Endothelial cell of umbilical vein (primary cell): Measurements from ENCODE around the gene RUNDC3A. TPM values are rescaled to one million over a fixed set of nuclear protein-coding genes. Genes with fewer than 3 reads are reported as not detected.

ENCODE experiments used
- BruUV-seq: library from RNA; stranded (reverse); fragments of 400-500 nt; replicated peaks from 2 replicates; lab custom pipeline; 2021; lab: Mats Ljungman, UMichigan
- CTCF ChIA-PET: fragments of 300-600, 350-600 bp; sonication (Branson Sonifier 250); formaldehyde crosslinking; loops from one replicate; lab custom pipeline; 2021; ENCODE audit warnings: antibody characterized with exemption, inconsistent platforms; lab: Charles Lee
- POLR2A ChIA-PET: fragments of 300-600, 350-600 bp; sonication (Branson Sonifier 250); formaldehyde crosslinking; loops from one replicate; lab custom pipeline; 2021; ENCODE audit warnings: antibody characterized with exemption, inconsistent platforms; lab: Charles Lee
- DNase-seq: peaks from one replicate; pipeline ENCODE4 v3.0.0-alpha.2; 2011; ENCODE audit warnings: low read depth, low spot score
- FAIRE-seq: peaks from 2 replicates; lab custom pipeline; 2011; peaks lifted over from hg19 to GRCh38; lab: Jason Lieb, UNC
- H2AFZ ChIP-seq: 2 replicates; pipeline ENCODE4 v1.6.0; 2012; ENCODE audit warnings: low read depth, low read length, control low read depth, inconsistent platforms
- H3K27ac ChIP-seq: 2 replicates; pipeline ENCODE4 v1.5.1; 2011; ENCODE audit warnings: low read depth, mild to moderate bottlenecking, control low read depth, low read length, moderate library complexity; ENCODE audit not compliant: insufficient read depth
- H3K27me3 ChIP-seq, 2 experiments: 2 replicates each; pipeline versions ENCODE4 v1.6.0 to v1.6.1; 2011; ENCODE audit warnings: low read length in 2 of 2, mixed read lengths in 1 of 2; ENCODE audit not compliant: control insufficient read depth in 2 of 2, insufficient read depth in 2 of 2
- H3K36me3 ChIP-seq, 2 experiments: 2 replicates in 1 of 2; 3 replicates in 1 of 2; pipeline ENCODE4 v1.5.1; 2011; ENCODE audit warnings: low read length in 2 of 2, mild to moderate bottlenecking in 1 of 2, moderate library complexity in 1 of 2; ENCODE audit not compliant: control insufficient read depth in 2 of 2, insufficient read depth in 2 of 2; ENCODE audit errors: extremely low read depth in 1 of 2
- H3K4me1 ChIP-seq: 3 replicates; pipeline ENCODE4 v1.5.1; 2011; ENCODE audit warnings: mild to moderate bottlenecking, low read length; ENCODE audit not compliant: control insufficient read depth, insufficient read depth; ENCODE audit errors: extremely low read depth
- H3K4me2 ChIP-seq: 2 replicates; pipeline ENCODE4 v1.6.1; 2011; ENCODE audit warnings: low read length, control low read depth, mixed read lengths; ENCODE audit not compliant: insufficient read depth
- H3K4me3 ChIP-seq, 3 experiments: fragments of 200-600 bp in 1 of 3; sonication (generic), shearing (Covaris generic) in 1 of 3; replicated peaks in 1 of 3; 2 replicates each; pipeline ENCODE4 v1.5.1; 2011 to 2016; ENCODE audit warnings: control low read depth in 3 of 3, low read length in 3 of 3, mild to moderate bottlenecking in 2 of 3, inconsistent platforms in 1 of 3, low read depth in 1 of 3, moderate library complexity in 1 of 3; ENCODE audit not compliant: insufficient read depth in 1 of 3
- H3K79me2 ChIP-seq: 2 replicates; pipeline ENCODE4 v1.6.0; 2012; ENCODE audit warnings: low read length, inconsistent platforms; ENCODE audit not compliant: control insufficient read depth, insufficient read depth
- H3K9ac ChIP-seq: replicated peaks from 2 replicates; pipeline ENCODE3; 2011; ENCODE audit warnings: low read length, control low read depth; ENCODE audit not compliant: insufficient read depth; ENCODE audit errors: extremely low read depth
- H3K9me1 ChIP-seq: replicated peaks from 3 replicates; pipeline ENCODE4 v1.6.0; 2011; ENCODE audit warnings: mild to moderate bottlenecking, low read length; ENCODE audit not compliant: control insufficient read depth, insufficient read depth; ENCODE audit errors: extremely low read depth
- H3K9me3 ChIP-seq: replicated peaks from 2 replicates; pipeline ENCODE4 v1.5.1; 2012; ENCODE audit warnings: low read length, inconsistent platforms; ENCODE audit not compliant: control insufficient read depth, insufficient read depth
- H4K20me1 ChIP-seq: replicated peaks from 2 replicates; pipeline ENCODE3; 2011; ENCODE audit warnings: mild to moderate bottlenecking, low read length; ENCODE audit not compliant: control insufficient read depth, insufficient read depth; ENCODE audit errors: extremely low read depth
- CTCF ChIP-seq, 2 donors: IDR thresholded peaks; 1 replicate in 1 of 2; 2 replicates in 1 of 2; pipeline ENCODE4 v1.5.1; 2011; ENCODE audit warnings: low read length in 2 of 2, mild to moderate bottlenecking in 2 of 2, moderate library complexity in 2 of 2, control low read depth in 1 of 2, inconsistent platforms in 1 of 2, low read depth in 1 of 2; ENCODE audit not compliant: insufficient read depth in 1 of 2; ENCODE audit errors: extremely low read depth in 1 of 2
- EZH2 ChIP-seq: IDR thresholded peaks from 2 replicates; pipeline ENCODE4 v1.6.1; 2012; ENCODE audit warnings: borderline replicate concordance, low read depth, mild to moderate bottlenecking, moderate library complexity, low read length, inconsistent platforms; ENCODE audit not compliant: severe bottlenecking
- FOS ChIP-seq: IDR thresholded peaks from 2 replicates; pipeline ENCODE4 v1.6.1; 2011; ENCODE audit warnings: mild to moderate bottlenecking, low read length, moderate library complexity, borderline replicate concordance; ENCODE audit not compliant: insufficient read depth
- GATA2 ChIP-seq: IDR thresholded peaks from 2 replicates; pipeline ENCODE4 v1.7.0; 2011; ENCODE audit warnings: low read depth, mild to moderate bottlenecking, moderate library complexity, mixed read lengths, low read length; ENCODE audit not compliant: insufficient read length, insufficient read depth
- JUN ChIP-seq: IDR thresholded peaks from 2 replicates; pipeline ENCODE4 v1.6.1; 2011; ENCODE audit warnings: borderline replicate concordance, low read depth; ENCODE audit not compliant: insufficient read length, insufficient read depth
- MYC ChIP-seq: IDR thresholded peaks from one replicate; pipeline ENCODE4 v1.6.1; 2011; ENCODE audit warnings: mild to moderate bottlenecking, low read depth, low read length
- POLR2A ChIP-seq: IDR thresholded peaks from 2 replicates; pipeline ENCODE4 v1.6.1; 2012; ENCODE audit warnings: low read depth, mild to moderate bottlenecking, control low read depth, low read length
- POLR2AphosphoS5 ChIP-seq: IDR thresholded peaks from 2 replicates; pipeline ENCODE4 v1.6.1; 2012; ENCODE audit warnings: low read depth, mild to moderate bottlenecking, control low read depth, low read length, moderate library complexity; ENCODE audit not compliant: insufficient read depth
- dilution Hi-C: fragments of 300-500 bp; cut with MboI; formaldehyde crosslinking; loops from one replicate; pipeline ENCODE4 v1.15.0; 2019; ENCODE audit warnings: low sequenced_read_pairs; ENCODE audit not compliant: extremely low pct_ligation_motif_present
- intact Hi-C: fragments of 100-400 bp; cut with micrococcal nuclease; formaldehyde crosslinking; loops from one replicate; pipeline ENCODE4 v1.10.0; 2022
- polyA plus RNA-seq, 4 experiments: library from polyadenylated mRNA; depleted of rRNA in 3 of 4; stranded (reverse) in 3 of 4; unstranded in 1 of 4; fragments of >200 nt; gene quantifications; 2 replicates each; pipeline versions ENCODE4 v1.2.1 to v1.2.3, GENCODE V29; 2011 to 2012; ENCODE audit warnings: missing spikeins in 1 of 4
- total RNA-seq: library from RNA; stranded (reverse); gene quantifications from 2 replicates; pipeline ENCODE4 v1.2.3, GENCODE V29; 2021
- TF ChIP-seq, protein P1 (sequence below): IDR thresholded peaks from 2 replicates; pipeline ENCODE4 v1.6.1; 2011; ENCODE audit not compliant: insufficient read depth, insufficient read length

RUNDC3A gene
- total and polyA plus RNA-seq, 2 donors (not counting 3 experiments of a cell fraction or from before 2014, with no cell fraction given): 0.12 TPM; not detected in 1

DNA sequence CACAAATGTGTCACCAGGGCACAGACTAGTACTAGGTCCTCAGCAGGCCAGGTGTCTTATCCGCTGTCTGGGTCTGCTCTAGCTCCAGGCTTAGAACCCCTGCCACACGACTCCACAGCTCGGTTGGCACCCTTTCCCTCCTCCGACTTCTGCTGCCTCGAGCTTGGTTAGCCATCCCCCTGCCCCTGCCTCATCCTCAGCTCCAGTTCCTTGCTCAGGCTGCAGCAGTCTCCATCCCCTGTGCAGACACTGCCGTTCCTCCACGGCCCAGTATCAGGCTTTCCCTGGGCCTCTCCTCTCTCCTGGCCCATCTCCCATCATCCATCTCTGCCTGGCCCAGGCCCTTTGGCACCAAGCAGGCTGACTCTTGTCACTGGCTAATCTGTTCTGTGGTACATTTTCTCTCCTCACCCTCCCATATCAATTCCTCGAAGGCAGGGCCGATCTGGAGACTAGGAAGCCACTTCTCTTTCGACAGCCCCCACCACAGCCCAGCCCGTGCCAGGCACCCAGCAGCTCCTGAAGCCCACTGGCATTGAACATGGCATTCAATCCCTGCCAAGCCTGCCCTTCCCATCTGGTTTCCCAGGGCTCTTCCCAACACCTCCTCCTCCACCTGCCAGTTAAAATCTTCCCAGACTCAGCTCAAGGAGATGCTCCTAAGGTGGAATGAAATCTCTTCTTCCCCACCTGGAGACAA is 35.3 kb downstream of the RUNDC3A start:
- TF ChIP-seq, protein P1, sequence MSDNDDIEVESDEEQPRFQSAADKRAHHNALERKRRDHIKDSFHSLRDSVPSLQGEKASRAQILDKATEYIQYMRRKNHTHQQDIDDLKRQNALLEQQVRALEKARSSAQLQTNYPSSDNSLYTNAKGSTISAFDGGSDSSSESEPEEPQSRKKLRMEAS: no peak
- TF ChIP-seq FOS (no peak), POLR2A (no peak), GATA2 (no peak), MYC (no peak), JUN (no peak), CTCF (IDR thresholded peaks at IDR 0.05; ENCODE audit: extremely low read depth in 1 of 2, insufficient read depth in 1 of 2, low read depth in 1 of 2, low read length in 2 of 2) (no peak), POLR2AphosphoS5 (no peak), EZH2 (no peak)
- BruUV-seq: no TSS peak
- intact Hi-C loops: loop anchor here (2.0 kb wide), 1 partner anchor 13 kb away; no protein-coding TSS in a partner anchor

More for the DNA sequence above, 35.3 kb downstream of the RUNDC3A start:
- Histone ChIP-seq H4K20me1 (no peaks in the 10 kb centered on the region), H3K9me3 (no peaks in the 10 kb centered on the region), H3K27ac (no peak overlapping the region), H3K4me3 (no peak overlapping the region), H3K4me2 (no peak overlapping the region), H3K27me3 (peaks cover 0 to 2% of the 10 kb centered on the region in 2 experiments), H3K9ac (no peak overlapping the region), H2AFZ (no peak overlapping the region), H3K79me2 (peaks cover 2% of the 10 kb centered on the region), H3K4me1 (no peaks in the 10 kb centered on the region), H3K9me1 (no peaks in the 10 kb centered on the region), H3K36me3 (peaks cover 0 to under 1% of the 10 kb centered on the region in 2 experiments)
- ChIA-PET CTCF (interaction anchor here (3.2 kb wide), 1 partner anchor 13 kb away, joined by 26 read pairs; no protein-coding TSS in a partner anchor), POLR2A (no interaction called here)
- no peak for FAIRE-seq
- dilution Hi-C loops: no loop called here
- DNase-seq: no peak
